HepG2 (cell line): ENCODE results near the gene SYNGAP1. TPM values are rescaled to one million over a fixed set of nuclear protein-coding genes. Genes with fewer than 3 reads are reported as not detected.
A peak's percentile ranks its signal among the peaks of the same experiment; 100 is the strongest.

Source experiments
- CBX1 ChIP-seq: IDR thresholded peaks from one replicate; pipeline ENCODE4 v1.6.1; 2016; ENCODE audit warnings: antibody characterized with exemption, low read depth
- HES4 ChIP-seq: sonication (generic); formaldehyde crosslinking; IDR thresholded peaks from 2 replicates; pipeline ENCODE4 v1.9.0; 2021; ENCODE audit warnings: mild to moderate bottlenecking, missing genetic modification reagents, borderline replicate concordance
- HOXA9 ChIP-seq: sonication (generic); formaldehyde crosslinking; IDR thresholded peaks from 2 replicates; pipeline ENCODE4 v1.8.1; 2022; ENCODE audit warnings: missing genetic modification reagents, mild to moderate bottlenecking, moderate library complexity, borderline replicate concordance
- JUN ChIP-seq: sonication (generic); formaldehyde crosslinking; IDR thresholded peaks from 2 replicates; pipeline ENCODE4 v1.4.0; 2020; ENCODE audit warnings: mild to moderate bottlenecking, missing genetic modification reagents
- KLF16 ChIP-seq, 2 experiments: sonication (generic) in 1 of 2; formaldehyde crosslinking in 1 of 2; IDR thresholded peaks; 2 replicates each; pipeline versions ENCODE4 v1.6.1 to v1.8.0; 2016 to 2023; ENCODE audit warnings: missing genetic modification reagents in 2 of 2, missing compliant biosample characterization in 1 of 2
- MATR3 ChIP-seq: sonication (generic); formaldehyde crosslinking; IDR thresholded peaks from 2 replicates; pipeline ENCODE4 v1.4.0; 2020; ENCODE audit warnings: missing genetic modification reagents
- MYNN ChIP-seq: sonication (generic); formaldehyde crosslinking; IDR thresholded peaks from 2 replicates; pipeline ENCODE4 v1.4.0; 2020; ENCODE audit warnings: mild to moderate bottlenecking, low read depth, missing genetic modification reagents
- NFIB ChIP-seq: sonication (generic); formaldehyde crosslinking; IDR thresholded peaks from 2 replicates; pipeline ENCODE4 v1.9.0; 2021; ENCODE audit warnings: missing genetic modification reagents, mild to moderate bottlenecking, borderline replicate concordance
- NR1H2 ChIP-seq: sonication (generic); formaldehyde crosslinking; IDR thresholded peaks from 2 replicates; pipeline ENCODE4 v1.8.1; 2022; ENCODE audit warnings: low read depth, missing genetic modification reagents, borderline replicate concordance
- REL ChIP-seq: sonication (generic); formaldehyde crosslinking; conservative IDR thresholded peaks from 2 replicates; pipeline ENCODE4 v1.8.0; 2022; ENCODE audit warnings: mild to moderate bottlenecking, missing genetic modification reagents, moderate library complexity
- SMARCC2 ChIP-seq: fragments of 450-650 bp; IDR thresholded peaks from 2 replicates; pipeline ENCODE4 v1.6.1; 2017; ENCODE audit warnings: antibody characterized with exemption, mild to moderate bottlenecking
- TMF1 ChIP-seq: sonication (generic); formaldehyde crosslinking; IDR thresholded peaks from 2 replicates; pipeline ENCODE4 v1.8.1; 2022; ENCODE audit warnings: low read depth, missing genetic modification reagents
- USF2 ChIP-seq, 2 experiments: sonication (generic) in 1 of 2; formaldehyde crosslinking in 1 of 2; IDR thresholded peaks; 2 replicates each; pipeline versions ENCODE4 v1.5.1 to v1.6.1; 2011 to 2020; ENCODE audit warnings: borderline replicate concordance in 1 of 2, low read depth in 1 of 2, low read length in 1 of 2, mild to moderate bottlenecking in 1 of 2, missing genetic modification reagents in 1 of 2, moderate library complexity in 1 of 2
- ZBTB10 ChIP-seq: sonication (generic); formaldehyde crosslinking; IDR thresholded peaks from 2 replicates; pipeline ENCODE4 v1.4.0; 2020; ENCODE audit warnings: missing genetic modification reagents, borderline replicate concordance
- ZBTB43 ChIP-seq: sonication (generic); formaldehyde crosslinking; conservative IDR thresholded peaks from 2 replicates; pipeline ENCODE4 v1.4.0; 2020; ENCODE audit warnings: missing genetic modification reagents
- ZFYVE20 ChIP-seq: sonication (generic); formaldehyde crosslinking; IDR thresholded peaks from 2 replicates; pipeline ENCODE4 v1.8.0; 2023; ENCODE audit warnings: low read depth, mild to moderate bottlenecking, moderate library complexity, missing genetic modification reagents, borderline replicate concordance
- ZNF10 ChIP-seq: sonication (generic); formaldehyde crosslinking; IDR thresholded peaks from 2 replicates; pipeline ENCODE4 v1.4.0; 2020; ENCODE audit warnings: mild to moderate bottlenecking, low read depth, missing genetic modification reagents, borderline replicate concordance
- ZNF337 ChIP-seq: sonication (generic); formaldehyde crosslinking; IDR thresholded peaks from 2 replicates; pipeline ENCODE4 v1.5.1; 2020; ENCODE audit warnings: missing genetic modification reagents, low read depth, mild to moderate bottlenecking, borderline replicate concordance
- ZNF430 ChIP-seq: sonication (generic); formaldehyde crosslinking; IDR thresholded peaks from 2 replicates; pipeline ENCODE4 v1.9.0; 2021; ENCODE audit warnings: mild to moderate bottlenecking, missing genetic modification reagents
- ZNF564 ChIP-seq: sonication (generic); formaldehyde crosslinking; IDR thresholded peaks from 2 replicates; pipeline ENCODE4 v1.8.1; 2023; ENCODE audit warnings: mild to moderate bottlenecking, missing genetic modification reagents
- ZNF619 ChIP-seq: sonication (generic); formaldehyde crosslinking; IDR thresholded peaks from 2 replicates; pipeline ENCODE4 v1.4.0; 2020; ENCODE audit warnings: mild to moderate bottlenecking, missing genetic modification reagents
- ZNF678 ChIP-seq: sonication (generic); formaldehyde crosslinking; IDR thresholded peaks from 2 replicates; pipeline ENCODE4 v1.4.0; 2020; ENCODE audit warnings: mild to moderate bottlenecking, missing genetic modification reagents
- ZNF782 ChIP-seq: sonication (generic); formaldehyde crosslinking; IDR thresholded peaks from 2 replicates; pipeline ENCODE4 v1.4.0; 2020; ENCODE audit warnings: missing genetic modification reagents, mild to moderate bottlenecking, borderline replicate concordance
- polyA plus RNA-seq, 8 experiments: library from polyadenylated mRNA; depleted of rRNA in 3 of 8; stranded (reverse) in 7 of 8; unstranded in 1 of 8; fragments of >200 nt; fragmentation: Illumina TruSeq in 4 of 8; extraction: Trizol in 4 of 8; gene quantifications; 2 replicates each; pipeline versions ENCODE4 v1.2.1 to v1.2.3, GENCODE V29; 2011 to 2016; ENCODE audit warnings: low read depth in 4 of 8, missing spikeins in 1 of 8, mixed read lengths in 1 of 8; ENCODE audit not compliant: insufficient read depth in 1 of 8
- total RNA-seq, 5 experiments: library from RNA; depleted of rRNA; stranded (reverse); fragments of >200 nt; fragmentation: Illumina TruSeq; extraction: Trizol; gene quantifications; 2 replicates each; pipeline ENCODE4 v1.2.3, GENCODE V29; 2016; ENCODE audit warnings: low read depth in 1 of 5

The SYNGAP1 gene
- total and polyA plus RNA-seq, 2 of the 13 experiments (the other 11 are each of a cell fraction or from before 2014, with no cell fraction given), result 0.75 to 1.1 TPM

GRCh38 chr6:33391278-33391921 lies 28.5 kb upstream of the SYNGAP1 start, which contains the start of gene KIFC1 (continued):
- no peak for TF ChIP-seq JUN (CRISPR knock-in tag)
- TF ChIP-seq ZNF430 (CRISPR knock-in tag), result peak; percentile 93
- TF ChIP-seq HES4, result no peak; the same call in 1 of the 2 replicates
- TF ChIP-seq MYNN (CRISPR knock-in tag), result peak; percentile 96
- TF ChIP-seq NR1H2 (CRISPR knock-in tag), result no peak
- peak; percentile 66; the same call in 1 of the 2 replicates for TF ChIP-seq ZNF782 (CRISPR knock-in tag)
- peak; percentile 35; the same call in 1 of the 2 replicates for TF ChIP-seq ZBTB10 (CRISPR knock-in tag)
- TF ChIP-seq SMARCC2, result no peak
- peak; percentile 95 for TF ChIP-seq TMF1 (CRISPR knock-in tag)
- TF ChIP-seq ZNF10 (CRISPR knock-in tag), result no peak
- no peak for TF ChIP-seq MATR3 (CRISPR knock-in tag)
- TF ChIP-seq ZBTB43 (CRISPR knock-in tag), result peak; percentile 63
- TF ChIP-seq ZNF337, result 0 out of 2 replicates have a peak, but pooled peaks have one; percentile 47
- TF ChIP-seq CBX1, result peak; percentile 8
- 0 out of 2 replicates have a peak, but pooled peaks have one; percentile 61 for TF ChIP-seq USF2 (IDR thresholded peaks at IDR 0.05; ENCODE audit: low read depth, low read length)
- TF ChIP-seq USF2 (CRISPR knock-in tag; IDR thresholded peaks at IDR 0.05; ENCODE audit: borderline replicate concordance), result peak; percentile 76
- TF ChIP-seq HOXA9 (CRISPR knock-in tag), result peak; percentile 98
- peak; percentile 96 for TF ChIP-seq ZFYVE20 (CRISPR knock-in tag)
- no peak; the same call in 1 of the 2 replicates for TF ChIP-seq ZNF678 (CRISPR knock-in tag)
- peak; percentile 88; the same call in 1 of the 2 replicates for TF ChIP-seq ZNF619 (CRISPR knock-in tag)
- TF ChIP-seq REL (CRISPR knock-in tag), result peak; percentile 99
- peak; percentile 60; the same call in 1 of the 2 replicates for TF ChIP-seq ZNF564 (CRISPR knock-in tag)
- TF ChIP-seq KLF16 (CRISPR knock-in tag; IDR thresholded peaks at IDR 0.05), result peak in 1 of 2 experiments; percentile 86; a peak in 2 of 4 replicates
- TF ChIP-seq NFIB (CRISPR knock-in tag), result no peak
